ENCODE measurements around the gene ZNF775.

Gene ZNF775

GRCh38 chr7:150399421-150400007, 20.4 kb downstream of the ZNF775 start:
- no peak for DNase-seq (ENCODE audit: low read depth in 3 of 3, low spot score in 1 of 3)

GRCh38 chr7:150400008-150400787, 21.1 kb downstream of the ZNF775 start:
- DNase-seq (ENCODE audit: low read depth in 3 of 3, low spot score in 1 of 3): no peak

GRCh38 chr7:150400788-150401423, 21.8 kb downstream of the ZNF775 start:
- no peak for DNase-seq (ENCODE audit: low read depth in 3 of 3, low spot score in 1 of 3)

GRCh38 chr7:150401424-150401790, 22.3 kb downstream of the ZNF775 start:
- no peak for DNase-seq (ENCODE audit: low read depth in 3 of 3, low spot score in 1 of 3)

- DNase-seq (ENCODE audit: low read depth in 3 of 3, low spot score in 1 of 3): no peak
Measured at GRCh38 chr7:150401861-150402631, 22.9 kb downstream of the ZNF775 start.

- no peak for DNase-seq (ENCODE audit: low read depth in 3 of 3, low spot score in 1 of 3)
Measured at GRCh38 chr7:150402671-150403321, 23.7 kb downstream of the ZNF775 start.

GRCh38 chr7:150403376-150404171, 24.4 kb downstream of the ZNF775 start:
- no peak for DNase-seq (ENCODE audit: low read depth in 3 of 3, low spot score in 1 of 3)

GRCh38 chr7:150404172-150404804, 25.2 kb downstream of the ZNF775 start:
- no peak for DNase-seq (ENCODE audit: low read depth in 3 of 3, low spot score in 1 of 3)

GRCh38 chr7:150404805-150405583, 25.9 kb downstream of the ZNF775 start:
- peak; percentile 41 to 54 (median 52) for DNase-seq (ENCODE audit: low read depth in 3 of 3, low spot score in 1 of 3)

GRCh38 chr7:150405584-150406311, 26.6 kb downstream of the ZNF775 start:
- peak in 1 of 3 donors; percentile 27 for DNase-seq (ENCODE audit: low read depth in 3 of 3, low spot score in 1 of 3)

- DNase-seq (ENCODE audit: low read depth in 3 of 3, low spot score in 1 of 3): no peak
Measured at GRCh38 chr7:150406312-150406566, 27.1 kb downstream of the ZNF775 start.

- DNase-seq (ENCODE audit: low read depth in 3 of 3, low spot score in 1 of 3): no peak
Measured at GRCh38 chr7:150406567-150407421, 27.7 kb downstream of the ZNF775 start.

GRCh38 chr7:150407588-150408392, 28.7 kb downstream of the ZNF775 start:
- DNase-seq (ENCODE audit: low read depth in 3 of 3, low spot score in 1 of 3): no peak

- DNase-seq (ENCODE audit: low read depth in 3 of 3, low spot score in 1 of 3): no peak
Measured at GRCh38 chr7:150408393-150409299, 29.5 kb downstream of the ZNF775 start.

- DNase-seq (ENCODE audit: low read depth in 3 of 3, low spot score in 1 of 3): no peak
Measured at GRCh38 chr7:150409300-150410030, 30.3 kb downstream of the ZNF775 start.
